HUES64 (cell line): ENCODE results near the gene FOXJ3.

Experiments used
- H3K27ac ChIP-seq: 2 replicates; pipeline ENCODE4 v1.7.0; 2013; ENCODE audit warnings: low read depth, low read length, inconsistent platforms
- H3K27me3 ChIP-seq: 2 replicates; pipeline ENCODE4 v1.6.1; 2013; ENCODE audit warnings: mild to moderate bottlenecking, low read length; ENCODE audit not compliant: insufficient read depth
- H3K36me3 ChIP-seq: 2 replicates; pipeline ENCODE4 v1.6.1; 2013; ENCODE audit warnings: mild to moderate bottlenecking, low read length; ENCODE audit not compliant: insufficient read depth
- H3K4me1 ChIP-seq: 2 replicates; pipeline ENCODE4 v1.6.1; 2013; ENCODE audit warnings: mild to moderate bottlenecking, low read length, moderate library complexity; ENCODE audit not compliant: insufficient read depth
- H3K4me3 ChIP-seq: 2 replicates; pipeline ENCODE4 v1.5.1; 2013; ENCODE audit warnings: mild to moderate bottlenecking, low read length, moderate library complexity
- H3K9ac ChIP-seq: 2 replicates; pipeline ENCODE4 v1.6.1; 2013; ENCODE audit warnings: mild to moderate bottlenecking, low read depth, low read length
- H3K9me3 ChIP-seq: 2 replicates; pipeline ENCODE4 v1.6.1; 2013; ENCODE audit warnings: low read depth, low read length; ENCODE audit not compliant: insufficient read depth
- WGBS: fragments of 150-250, 120-280 bp; methylation state at CpG from one replicate; pipeline ENCODE4 v1.1.7; 2013; ENCODE audit warnings: missing lambda C conversion rate; 5-methylcytosine and 5-hydroxymethylcytosine counted together

FOXJ3 gene

DNA sequence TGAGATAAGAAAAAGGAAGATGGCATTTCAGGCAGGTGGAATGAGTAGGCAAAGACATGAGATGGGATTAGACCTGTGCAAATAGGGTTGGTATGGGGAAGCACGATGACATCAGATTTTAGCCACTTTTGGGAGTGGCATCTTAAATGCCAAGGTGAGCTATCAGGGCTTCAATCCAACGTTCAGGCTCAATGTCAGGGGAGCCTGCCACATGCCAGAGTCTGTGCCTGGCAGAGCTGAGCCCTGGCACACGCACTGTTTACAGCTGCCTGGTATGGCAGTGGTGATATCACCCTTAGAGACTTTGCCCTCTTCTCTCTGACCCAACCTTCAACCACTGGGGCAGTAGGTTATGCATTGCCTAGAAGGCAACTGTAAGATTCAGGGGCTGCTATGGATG lies 182.9 kb downstream of the FOXJ3 start:
- Histone ChIP-seq H3K9me3 (no peaks in the 10 kb centered on the region), H3K4me1 (no peaks in the 10 kb centered on the region), H3K9ac (no peak overlapping the region), H3K36me3 (no peaks in the 10 kb centered on the region), H3K27ac (no peak overlapping the region), H3K27me3 (no peaks in the 10 kb centered on the region), H3K4me3 (no peak overlapping the region)
- WGBS: 82% methylated on average over 3 of the region's 3 CpGs

GRCh38 chr1:42150651-42151050 lies 184.4 kb downstream of the FOXJ3 start:
- no peaks in the 10 kb centered on the region for H3K4me1 ChIP-seq
- H3K9me3 ChIP-seq: no peaks in the 10 kb centered on the region
- H3K36me3 ChIP-seq: no peaks in the 10 kb centered on the region
- no peak overlapping the region for H3K4me3 ChIP-seq
- H3K27me3 ChIP-seq: no peaks in the 10 kb centered on the region
- H3K9ac ChIP-seq: no peak overlapping the region
- no peak overlapping the region for H3K27ac ChIP-seq
- 92% methylated on average over 5 of the region's 5 CpGs for WGBS

- H3K27me3 ChIP-seq: no peaks in the 10 kb centered on the region
- 67% methylated on average over 1 of the region's 1 CpG for WGBS
- H3K4me1 ChIP-seq: no peaks in the 10 kb centered on the region
- no peak overlapping the region for H3K27ac ChIP-seq
- no peak overlapping the region for H3K4me3 ChIP-seq
- no peaks in the 10 kb centered on the region for H3K9me3 ChIP-seq
- no peak overlapping the region for H3K9ac ChIP-seq
- H3K36me3 ChIP-seq: no peaks in the 10 kb centered on the region
Measured at GRCh38 chr1:42148166-42148565, 186.9 kb downstream of the FOXJ3 start.

DNA sequence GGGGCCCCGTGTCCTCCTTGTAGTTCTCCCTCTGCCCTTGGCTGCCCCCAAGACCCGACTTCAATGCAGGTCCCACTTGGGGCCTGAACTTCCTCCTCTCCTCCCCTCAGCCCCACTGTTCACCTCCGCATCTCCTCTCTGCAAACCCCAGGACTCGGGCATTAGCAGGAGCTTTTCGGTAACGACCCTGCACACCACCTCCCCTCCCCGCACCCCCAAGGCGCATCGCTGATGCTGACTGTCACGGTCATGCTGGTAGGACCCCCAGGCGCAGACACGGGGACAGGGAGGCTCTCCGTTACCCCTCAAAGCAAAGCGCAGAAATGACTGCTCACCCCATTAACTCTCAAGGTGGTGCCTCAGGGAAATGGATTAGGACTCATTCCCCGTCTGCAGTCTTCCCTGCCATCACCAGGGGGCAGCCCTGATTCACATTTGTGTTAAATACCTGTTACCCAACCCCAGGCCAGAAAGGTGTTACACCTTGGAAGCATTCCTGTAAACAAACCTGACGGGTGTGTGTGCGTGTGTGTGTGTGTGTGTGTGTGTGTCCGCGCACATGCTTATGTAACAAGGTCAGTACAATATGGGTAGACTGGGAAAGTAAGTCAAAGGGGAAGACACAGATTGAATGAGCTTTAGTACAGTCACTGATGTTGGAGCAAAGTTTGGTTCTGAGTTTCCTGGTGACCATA lies 188.3 kb downstream of the FOXJ3 start:
- Histone ChIP-seq H3K4me3 (no peak overlapping the region), H3K36me3 (no peaks in the 10 kb centered on the region), H3K27ac (no peak overlapping the region), H3K4me1 (no peaks in the 10 kb centered on the region), H3K27me3 (no peaks in the 10 kb centered on the region), H3K9me3 (no peaks in the 10 kb centered on the region), H3K9ac (no peak overlapping the region)
- WGBS: 51% methylated on average over 19 of the region's 19 CpGs

DNA sequence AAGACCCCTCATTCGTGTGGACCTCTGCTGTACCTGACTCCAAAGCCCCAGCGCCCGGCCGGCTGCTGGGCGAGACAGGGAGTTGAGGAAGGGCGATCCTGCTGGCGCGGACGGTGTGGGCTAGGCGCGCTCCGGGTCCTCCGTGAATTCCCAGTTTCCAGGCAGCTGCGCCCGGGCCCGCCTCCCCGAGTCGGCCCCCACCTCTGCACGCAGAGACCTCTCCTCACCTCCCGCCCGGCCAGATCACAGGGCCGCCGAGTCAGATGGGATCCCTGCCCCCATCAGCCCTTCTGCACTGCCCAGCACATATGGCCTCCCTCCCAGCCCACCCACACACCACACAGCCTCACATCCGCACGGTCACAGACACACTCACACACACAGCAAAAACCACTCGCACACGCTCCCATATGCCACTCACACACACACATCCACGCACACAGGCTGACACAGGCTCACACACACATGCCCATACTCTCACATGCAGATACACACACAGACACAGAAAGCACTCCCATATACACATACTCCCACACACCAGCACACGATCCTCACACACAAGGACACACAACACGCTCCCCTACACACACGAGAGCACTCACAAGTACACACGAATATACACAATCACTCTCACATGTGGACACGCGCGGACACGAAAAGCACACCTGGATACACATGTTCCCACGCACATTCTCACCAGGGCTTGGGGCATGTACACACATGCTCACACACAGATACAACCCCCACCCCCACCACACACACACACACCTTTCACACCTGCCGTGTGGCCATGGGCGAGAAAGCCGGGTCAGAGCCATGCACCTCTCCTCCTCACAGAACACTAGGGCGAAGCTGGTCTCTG lies 189.0 kb downstream of the FOXJ3 start:
- 94% methylated on average over 41 of the region's 41 CpGs for WGBS
- no peaks in the 10 kb centered on the region for H3K9me3 ChIP-seq
- no peak overlapping the region for H3K9ac ChIP-seq
- no peaks in the 10 kb centered on the region for H3K27me3 ChIP-seq
- no peaks in the 10 kb centered on the region for H3K36me3 ChIP-seq
- H3K4me1 ChIP-seq: no peaks in the 10 kb centered on the region
- no peak overlapping the region for H3K4me3 ChIP-seq
- no peak overlapping the region for H3K27ac ChIP-seq

GRCh38 chr1:42145389-42145716 lies 189.7 kb downstream of the FOXJ3 start:
- no peaks in the 10 kb centered on the region for H3K9me3 ChIP-seq
- no peaks in the 10 kb centered on the region for H3K36me3 ChIP-seq
- H3K4me1 ChIP-seq: no peaks in the 10 kb centered on the region
- no peak overlapping the region for H3K4me3 ChIP-seq
- WGBS: 91% methylated on average over 8 of the region's 8 CpGs
- H3K27me3 ChIP-seq: no peaks in the 10 kb centered on the region
- no peak overlapping the region for H3K27ac ChIP-seq
- H3K9ac ChIP-seq: no peak overlapping the region

- no peaks in the 10 kb centered on the region for H3K27me3 ChIP-seq
- WGBS: 89% methylated on average over 12 of the region's 12 CpGs
- no peak overlapping the region for H3K9ac ChIP-seq
- H3K4me1 ChIP-seq: no peaks in the 10 kb centered on the region
- no peaks in the 10 kb centered on the region for H3K9me3 ChIP-seq
- H3K4me3 ChIP-seq: no peak overlapping the region
- H3K36me3 ChIP-seq: no peaks in the 10 kb centered on the region
- no peak overlapping the region for H3K27ac ChIP-seq
Measured at GRCh38 chr1:42144711-42145388, 190.2 kb downstream of the FOXJ3 start.

GRCh38 chr1:42143896-42144710 lies 190.9 kb downstream of the FOXJ3 start:
- no peaks in the 10 kb centered on the region for H3K9me3 ChIP-seq
- no peaks in the 10 kb centered on the region for H3K4me1 ChIP-seq
- no peak overlapping the region for H3K9ac ChIP-seq
- H3K27ac ChIP-seq: no peak overlapping the region
- no peaks in the 10 kb centered on the region for H3K36me3 ChIP-seq
- 73% methylated on average over 13 of the region's 13 CpGs for WGBS
- H3K4me3 ChIP-seq: no peak overlapping the region
- no peaks in the 10 kb centered on the region for H3K27me3 ChIP-seq

- Histone ChIP-seq H3K4me3 (no peak overlapping the region), H3K36me3 (no peaks in the 10 kb centered on the region), H3K9ac (no peak overlapping the region), H3K27ac (no peak overlapping the region), H3K9me3 (no peaks in the 10 kb centered on the region; the same call in 1 of the 2 replicates), H3K27me3 (no peaks in the 10 kb centered on the region), H3K4me1 (no peaks in the 10 kb centered on the region)
- 87% methylated on average over 4 of the region's 4 CpGs for WGBS
Measured at GRCh38 chr1:42142894-42143675, 191.9 kb downstream of the FOXJ3 start.

- 89% methylated on average over 5 of the region's 5 CpGs for WGBS
- Histone ChIP-seq H3K9me3 (no peaks in the 10 kb centered on the region; the same call in 1 of the 2 replicates), H3K9ac (no peak overlapping the region), H3K4me3 (no peak overlapping the region), H3K4me1 (no peaks in the 10 kb centered on the region), H3K27me3 (no peaks in the 10 kb centered on the region), H3K36me3 (no peaks in the 10 kb centered on the region), H3K27ac (no peak overlapping the region)
Measured at GRCh38 chr1:42141978-42142377, 193.1 kb downstream of the FOXJ3 start.
